Osteoblast (primary cell): ENCODE data around the gene DNMT1. TPM values are rescaled to one million over a fixed set of nuclear protein-coding genes. Genes with fewer than 3 reads are reported as not detected.
A peak's percentile ranks its signal among the peaks of the same experiment; 100 is the strongest.
"Not testable (repeated sequence)": the region's sequence is repeated elsewhere in the genome, so short reads cannot be mapped to it uniquely, and the experiment has no call there.

ENCODE experiments used
- DNase-seq: peaks from one replicate; pipeline ENCODE4 v3.0.0; 2011; ENCODE audit warnings: low spot score, mixed read lengths; ENCODE audit not compliant: insufficient read length; ENCODE audit errors: missing footprints
- H2AFZ ChIP-seq: 2 replicates; pipeline ENCODE4 v1.6.0; 2011; ENCODE audit warnings: mild to moderate bottlenecking, low read length
- H3K27ac ChIP-seq: 2 replicates; pipeline ENCODE4 v1.5.1; 2011; ENCODE audit warnings: mild to moderate bottlenecking, low read depth, low read length, moderate library complexity
- H3K27me3 ChIP-seq: 2 replicates; pipeline ENCODE4 v1.6.0; 2012; ENCODE audit warnings: mild to moderate bottlenecking, control low read depth, inconsistent platforms, low read length, moderate library complexity; ENCODE audit not compliant: insufficient read depth
- H3K36me3 ChIP-seq: 2 replicates; pipeline ENCODE4 v1.5.1; 2011; ENCODE audit warnings: mild to moderate bottlenecking, low read length, control low read depth, moderate library complexity; ENCODE audit not compliant: insufficient read depth
- H3K4me1 ChIP-seq: 2 replicates; pipeline ENCODE4 v1.5.1; 2011; ENCODE audit warnings: mild to moderate bottlenecking, low read length, control low read depth, moderate library complexity; ENCODE audit not compliant: insufficient read depth
- H3K4me2 ChIP-seq: 2 replicates; pipeline ENCODE4 v1.6.0; 2011; ENCODE audit warnings: mild to moderate bottlenecking, low read length; ENCODE audit not compliant: insufficient read depth
- H3K4me3 ChIP-seq: fragments of 200-600 bp; sonication (generic); 3 replicates; pipeline ENCODE4 v1.5.1; 2012; ENCODE audit warnings: mild to moderate bottlenecking, low read length, inconsistent platforms; ENCODE audit not compliant: insufficient read depth
- H3K79me2 ChIP-seq: 2 replicates; pipeline ENCODE4 v1.6.0; 2012; ENCODE audit warnings: mild to moderate bottlenecking, low read length, control low read depth, inconsistent platforms; ENCODE audit not compliant: insufficient read depth
- H3K9me3 ChIP-seq: 2 replicates; pipeline ENCODE4 v1.5.1; 2011; ENCODE audit warnings: low read depth, low read length, control low read depth
- H4K20me1 ChIP-seq: 2 replicates; pipeline ENCODE4 v1.6.0; 2012; ENCODE audit warnings: mild to moderate bottlenecking, low read length, control low read depth; ENCODE audit not compliant: insufficient read depth
- total RNA-seq: library from RNA; depleted of rRNA; stranded (reverse); fragments of >200 nt; gene quantifications from 2 replicates; pipeline ENCODE4 v1.2.3, GENCODE V29; 2012
- TF ChIP-seq, protein P1 (sequence below): IDR thresholded peaks from 2 replicates; pipeline ENCODE4 v1.5.1; 2011; ENCODE audit warnings: mild to moderate bottlenecking, low read depth, low read length, moderate library complexity; ENCODE audit errors: extremely low read depth

Gene DNMT1
- total RNA-seq, 1 donor = 33.7 TPM

- Histone ChIP-seq H3K4me2 (peak overlapping the region; percentile 50), H3K79me2 (no peaks in the 10 kb centered on the region), H4K20me1 (no peaks in the 10 kb centered on the region), H3K36me3 (no peaks in the 10 kb centered on the region), H3K4me3 (no peak overlapping the region), H3K27ac (peak overlapping the region; percentile 84), H2AFZ (peak overlapping the region; percentile 58), H3K9me3 (no peaks in the 10 kb centered on the region), H3K27me3 (no peaks in the 10 kb centered on the region), H3K4me1 (peaks cover 19% of the 10 kb centered on the region)
- no peak for DNase-seq
- TF ChIP-seq, protein P1, sequence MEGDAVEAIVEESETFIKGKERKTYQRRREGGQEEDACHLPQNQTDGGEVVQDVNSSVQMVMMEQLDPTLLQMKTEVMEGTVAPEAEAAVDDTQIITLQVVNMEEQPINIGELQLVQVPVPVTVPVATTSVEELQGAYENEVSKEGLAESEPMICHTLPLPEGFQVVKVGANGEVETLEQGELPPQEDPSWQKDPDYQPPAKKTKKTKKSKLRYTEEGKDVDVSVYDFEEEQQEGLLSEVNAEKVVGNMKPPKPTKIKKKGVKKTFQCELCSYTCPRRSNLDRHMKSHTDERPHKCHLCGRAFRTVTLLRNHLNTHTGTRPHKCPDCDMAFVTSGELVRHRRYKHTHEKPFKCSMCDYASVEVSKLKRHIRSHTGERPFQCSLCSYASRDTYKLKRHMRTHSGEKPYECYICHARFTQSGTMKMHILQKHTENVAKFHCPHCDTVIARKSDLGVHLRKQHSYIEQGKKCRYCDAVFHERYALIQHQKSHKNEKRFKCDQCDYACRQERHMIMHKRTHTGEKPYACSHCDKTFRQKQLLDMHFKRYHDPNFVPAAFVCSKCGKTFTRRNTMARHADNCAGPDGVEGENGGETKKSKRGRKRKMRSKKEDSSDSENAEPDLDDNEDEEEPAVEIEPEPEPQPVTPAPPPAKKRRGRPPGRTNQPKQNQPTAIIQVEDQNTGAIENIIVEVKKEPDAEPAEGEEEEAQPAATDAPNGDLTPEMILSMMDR = no peak
Observed at GRCh38 chr19:10237702-10238101, 42.9 kb upstream of the DNMT1 start.

GRCh38 chr19:10235409-10235808, 40.7 kb upstream of the DNMT1 start:
- H3K27ac ChIP-seq, H4K20me1 ChIP-seq: not testable (repeated sequence)

DNA sequence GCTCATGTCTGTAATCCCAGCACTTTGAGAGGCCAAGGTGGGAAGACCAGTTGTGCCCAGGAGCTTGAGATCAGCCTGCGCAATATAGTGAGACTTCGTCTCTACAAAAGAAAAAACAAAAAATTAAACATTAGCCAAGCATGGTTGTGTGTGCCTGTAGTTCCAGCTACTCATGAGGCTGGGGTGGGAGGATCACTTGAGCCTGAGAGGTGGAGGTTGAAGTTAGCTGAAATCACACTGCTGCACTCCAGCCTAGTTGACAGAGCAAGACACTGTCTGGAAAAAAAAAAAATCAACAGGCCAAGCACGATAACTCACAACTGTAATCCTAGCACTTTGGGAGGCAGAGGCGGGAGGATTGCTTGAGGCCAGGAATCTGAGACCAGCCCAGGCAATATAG, 40.2 kb upstream of the DNMT1 start:
- H3K4me2 ChIP-seq = no peak overlapping the region
- H2AFZ ChIP-seq = no peak overlapping the region
- no peaks in the 10 kb centered on the region for H3K9me3 ChIP-seq
- TF ChIP-seq, protein P1 = no peak
- no peak overlapping the region for H3K27ac ChIP-seq
- H3K4me3 ChIP-seq = no peak overlapping the region
- no peaks in the 10 kb centered on the region for H4K20me1 ChIP-seq
- DNase-seq = no peak
- peaks cover 2% of the 10 kb centered on the region for H3K79me2 ChIP-seq
- H3K27me3 ChIP-seq = no peaks in the 10 kb centered on the region
- H3K36me3 ChIP-seq = no peaks in the 10 kb centered on the region
- H3K4me1 ChIP-seq = peaks cover 22% of the 10 kb centered on the region

More at GRCh38 chr19:10235409-10235808, 40.7 kb upstream of the DNMT1 start:
- H3K4me3 ChIP-seq, DNase-seq, H3K36me3 ChIP-seq, H3K27me3 ChIP-seq, H3K9me3 ChIP-seq, H3K4me2 ChIP-seq, H2AFZ ChIP-seq, H3K79me2 ChIP-seq: not testable (repeated sequence)
- H3K4me1 ChIP-seq = peaks cover 22% of the 10 kb centered on the region

DNA sequence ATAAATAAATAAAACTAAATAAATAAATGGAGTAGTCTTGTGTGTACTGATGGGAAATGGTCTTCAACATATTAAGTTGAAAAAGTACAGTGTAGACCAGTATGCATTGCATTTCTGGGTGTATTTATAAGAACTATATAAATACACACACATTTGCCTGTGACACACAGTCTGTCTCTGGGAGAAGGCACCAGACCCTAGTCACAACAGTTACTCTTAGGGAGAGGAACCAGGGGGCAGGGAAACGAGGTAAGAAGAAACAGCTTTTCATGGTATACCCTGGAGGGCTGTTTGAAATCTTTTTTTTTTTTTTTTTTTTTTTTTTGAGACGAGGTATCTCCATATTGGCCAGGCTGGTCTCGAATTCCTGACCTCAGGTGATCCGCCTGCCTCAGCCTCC, 39.2 kb upstream of the DNMT1 start:
- no peaks in the 10 kb centered on the region for H3K27me3 ChIP-seq
- H3K4me3 ChIP-seq = no peak overlapping the region
- peaks cover 8% of the 10 kb centered on the region for H4K20me1 ChIP-seq
- peaks cover 9% of the 10 kb centered on the region for H3K79me2 ChIP-seq
- no peak overlapping the region for H3K27ac ChIP-seq
- DNase-seq = no peak
- H2AFZ ChIP-seq = no peak overlapping the region
- no peak overlapping the region for H3K4me2 ChIP-seq
- peaks cover 25% of the 10 kb centered on the region for H3K4me1 ChIP-seq
- TF ChIP-seq, protein P1 = no peak
- no peaks in the 10 kb centered on the region for H3K9me3 ChIP-seq
- H3K36me3 ChIP-seq = no peaks in the 10 kb centered on the region
